Mesenchymal stem cell (in vitro differentiated cells and primary cell): ENCODE data around the gene MACROD1.

Experiments
- DNase-seq: peaks from one replicate; pipeline ENCODE4 v3.0.0-alpha.2; 2013
- H2AFZ ChIP-seq: one replicate; pipeline ENCODE4 v1.6.1; 2013; ENCODE audit warnings: low read depth, mild to moderate bottlenecking, control low read depth, inconsistent platforms, low read length, moderate library complexity
- H2AK5ac ChIP-seq: 2 replicates; pipeline ENCODE4 v1.6.1; 2013; ENCODE audit warnings: low read length, moderate library complexity, mild to moderate bottlenecking, inconsistent platforms; ENCODE audit not compliant: severe bottlenecking
- H2BK120ac ChIP-seq: one replicate; pipeline ENCODE4 v1.6.1; 2013; ENCODE audit warnings: low read depth, mild to moderate bottlenecking, inconsistent platforms, low read length, moderate library complexity
- H2BK12ac ChIP-seq, 2 experiments: one replicate each; pipeline ENCODE4 v1.6.1; 2013; ENCODE audit warnings: inconsistent platforms in 2 of 2, low read length in 2 of 2, mild to moderate bottlenecking in 2 of 2, moderate library complexity in 2 of 2, control low read depth in 1 of 2
- H2BK15ac ChIP-seq: one replicate; pipeline ENCODE4 v1.6.1; 2013; ENCODE audit warnings: mild to moderate bottlenecking, low read depth, inconsistent platforms; ENCODE audit not compliant: poor library complexity, severe bottlenecking
- H2BK5ac ChIP-seq: 2 replicates; pipeline ENCODE4 v1.6.1; 2013; ENCODE audit warnings: low read depth, mild to moderate bottlenecking, low read length, control low read depth, inconsistent platforms; ENCODE audit not compliant: poor library complexity, severe bottlenecking
- H3K14ac ChIP-seq, 2 experiments: one replicate each; pipeline ENCODE4 v1.6.1; 2013; ENCODE audit warnings: inconsistent platforms in 2 of 2, low read length in 2 of 2, control low read depth in 1 of 2, mild to moderate bottlenecking in 1 of 2, moderate library complexity in 1 of 2
- H3K18ac ChIP-seq, 2 experiments: one replicate each; pipeline ENCODE4 v1.6.1; 2013; ENCODE audit warnings: inconsistent platforms in 2 of 2, low read length in 2 of 2, control low read depth in 1 of 2, low read depth in 1 of 2, mild to moderate bottlenecking in 1 of 2
- H3K23ac ChIP-seq, 2 experiments: one replicate each; pipeline ENCODE4 v1.6.1; 2013; ENCODE audit warnings: inconsistent platforms in 2 of 2, low read length in 2 of 2, mild to moderate bottlenecking in 2 of 2, moderate library complexity in 2 of 2, control low read depth in 1 of 2
- H3K27ac ChIP-seq: 2 replicates; pipeline ENCODE4 v1.5.1; 2013; ENCODE audit warnings: mild to moderate bottlenecking, moderate library complexity, low read length, control low read depth, inconsistent platforms; ENCODE audit not compliant: poor library complexity, severe bottlenecking
- H3K27me3 ChIP-seq, 2 experiments: 2 replicates each; pipeline versions ENCODE4 v1.6.1 to v1.7.0; 2013; ENCODE audit warnings: low read length in 2 of 2, mild to moderate bottlenecking in 2 of 2, moderate library complexity in 2 of 2, control low read depth in 1 of 2, inconsistent platforms in 1 of 2; ENCODE audit not compliant: control insufficient read depth in 1 of 2, insufficient read depth in 1 of 2
- H3K36me3 ChIP-seq, 2 experiments: 2 replicates each; pipeline versions ENCODE4 v1.6.1 to v1.7.0; 2013; ENCODE audit warnings: low read length in 2 of 2, control low read depth in 1 of 2, inconsistent platforms in 1 of 2, low read depth in 1 of 2, mild to moderate bottlenecking in 1 of 2; ENCODE audit not compliant: insufficient read depth in 2 of 2, control insufficient read depth in 1 of 2
- H3K4ac ChIP-seq, 2 experiments: one replicate each; pipeline ENCODE4 v1.6.1; 2013; ENCODE audit warnings: inconsistent platforms in 2 of 2, low read length in 2 of 2, mild to moderate bottlenecking in 2 of 2, moderate library complexity in 2 of 2, control low read depth in 1 of 2, low read depth in 1 of 2
- H3K4me1 ChIP-seq: 2 replicates; pipeline ENCODE4 v1.6.1; 2013; ENCODE audit warnings: low read depth, low read length, control low read depth; ENCODE audit not compliant: control insufficient read depth, insufficient read depth
- H3K4me2 ChIP-seq: 2 replicates; pipeline ENCODE4 v1.6.1; 2013; ENCODE audit warnings: low read length, mild to moderate bottlenecking, inconsistent platforms; ENCODE audit not compliant: poor library complexity, severe bottlenecking
- H3K4me3 ChIP-seq, 2 experiments: 2 replicates each; pipeline versions ENCODE4 v1.5.1 to v1.7.0; 2013; ENCODE audit warnings: low read length in 2 of 2, mild to moderate bottlenecking in 2 of 2, control low read depth in 1 of 2, low read depth in 1 of 2; ENCODE audit not compliant: insufficient read depth in 1 of 2
- H3K79me1 ChIP-seq: replicated peaks from 2 replicates; pipeline ENCODE4 v1.6.1; 2013; ENCODE audit warnings: mild to moderate bottlenecking, control low read depth, low read length, inconsistent platforms; ENCODE audit not compliant: poor library complexity, severe bottlenecking
- H3K9ac ChIP-seq: 2 replicates; pipeline ENCODE4 v1.7.0; 2013; ENCODE audit warnings: mild to moderate bottlenecking, low read length, moderate library complexity
- H3K9me3 ChIP-seq: 2 replicates; pipeline ENCODE4 v1.7.0; 2013; ENCODE audit warnings: mild to moderate bottlenecking, low read length; ENCODE audit not compliant: control insufficient read depth
- H4K8ac ChIP-seq: one replicate; pipeline ENCODE4 v1.6.1; 2013; ENCODE audit warnings: inconsistent platforms, mild to moderate bottlenecking, low read length, moderate library complexity
- H4K91ac ChIP-seq: one replicate; pipeline ENCODE4 v1.6.1; 2013; ENCODE audit warnings: mild to moderate bottlenecking, low read length, inconsistent platforms
- WGBS: methylation state at CpG from one replicate; pipeline ENCODE4 v1.1.7; 2013; ENCODE audit warnings: mixed read lengths; 5-methylcytosine and 5-hydroxymethylcytosine counted together

MACROD1 gene

DNA sequence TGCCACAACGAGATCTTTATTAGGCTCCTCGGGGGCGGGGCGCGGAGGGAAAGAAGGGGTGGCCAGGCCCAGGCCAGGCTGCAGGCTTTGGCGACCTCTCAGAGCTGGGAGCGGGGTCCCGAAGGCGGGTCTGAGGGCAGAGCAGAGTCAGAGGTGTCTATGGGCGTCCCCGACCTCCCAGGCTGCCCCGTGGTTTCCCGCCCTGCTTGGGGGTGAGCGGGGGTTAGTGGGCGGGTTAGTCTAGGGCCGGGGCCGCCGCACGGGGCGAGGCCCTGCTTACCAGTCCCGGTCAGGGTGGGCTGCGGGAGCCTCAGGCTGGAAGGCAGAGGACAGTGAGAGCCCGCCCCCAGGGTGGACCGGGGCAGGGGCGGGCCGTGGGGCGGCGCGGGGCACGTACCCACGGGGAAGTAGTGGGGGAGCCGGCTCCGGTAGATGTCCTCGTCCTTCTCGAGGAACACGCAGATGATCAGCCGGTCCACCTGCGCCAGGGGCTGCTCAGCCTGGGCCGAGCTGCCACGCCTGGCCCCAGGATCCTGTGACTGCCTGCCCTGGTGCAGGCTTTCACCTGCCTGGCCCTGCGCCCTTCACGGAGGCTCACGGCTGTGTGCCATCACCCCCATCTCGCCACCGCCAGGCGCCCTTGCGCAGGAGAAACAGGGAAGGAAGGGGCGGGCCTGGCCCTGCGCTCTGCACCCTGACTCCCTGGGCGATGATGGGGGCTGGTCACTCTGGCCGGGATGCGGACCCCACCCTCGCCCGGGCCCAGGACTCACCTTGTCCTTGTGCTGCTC lies 167.2 kb downstream of the MACROD1 start:
- Histone ChIP-seq H3K23ac (peak overlapping the region in 1 of 2 experiments; percentile 41), H2BK15ac (peak overlapping the region; percentile 23), H3K4me2 (peak overlapping the region; percentile 53), H3K27me3 (peaks cover 0 to 9% of the 10 kb centered on the region in 2 experiments), H3K4me1 (peaks cover 51% of the 10 kb centered on the region), H2BK120ac (no peak overlapping the region), H3K14ac (peak overlapping the region in 1 of 2 experiments; percentile 11), H3K36me3 (peaks cover 42 to 58% of the 10 kb centered on the region in 2 experiments), H2BK12ac (no peak overlapping the region), H2BK5ac (no peak overlapping the region), H2AFZ (no peak overlapping the region), H3K27ac (no peak overlapping the region), H4K91ac (peak overlapping the region; percentile 72), H3K4ac (no peak overlapping the region), H3K9me3 (no peaks in the 10 kb centered on the region), H3K79me1 (peaks cover 23% of the 10 kb centered on the region), H3K18ac (peak overlapping the region in 1 of 2 experiments; percentile 40), H4K8ac (peak overlapping the region; percentile 75), H3K4me3 (peak overlapping the region in 1 of 2 experiments; percentile 29), H2AK5ac (peak overlapping the region; percentile 34), H3K9ac (no peak overlapping the region)
- DNase-seq: no peak
- 54% methylated on average over 44 of the region's 54 CpGs for whole genome bisulfite sequencing

DNA sequence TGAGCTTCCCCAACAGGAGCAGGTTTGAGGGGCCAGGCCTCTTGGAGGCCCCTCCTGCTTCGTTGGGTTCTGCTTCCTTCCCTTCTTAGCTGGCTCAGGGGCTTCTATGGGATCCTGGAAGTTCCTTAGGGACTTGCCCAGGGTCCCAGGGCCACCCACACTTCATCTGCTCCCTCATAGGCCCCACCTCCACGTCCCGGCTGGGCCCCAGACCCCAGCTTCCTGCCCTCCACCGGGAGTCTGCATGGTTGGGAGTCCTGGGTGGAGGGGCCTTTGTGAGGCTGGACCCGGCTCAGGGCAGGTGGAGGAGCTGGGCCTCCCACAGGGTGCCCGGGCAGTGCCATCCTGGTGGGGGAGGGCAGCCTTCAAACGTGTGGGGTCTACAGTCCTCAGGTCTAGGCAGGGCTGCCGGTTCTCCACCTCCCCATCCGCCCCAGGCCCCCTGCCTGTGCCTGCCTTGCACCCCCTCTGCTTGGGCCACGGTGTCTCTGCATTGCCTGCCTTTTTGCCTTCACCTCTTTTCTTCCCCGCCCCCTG lies 168.0 kb downstream of the MACROD1 start:
- Histone ChIP-seq H3K18ac (no peak overlapping the region), H3K4me2 (no peak overlapping the region), H2AK5ac (no peak overlapping the region), H3K4me1 (peaks cover 51% of the 10 kb centered on the region), H3K9ac (no peak overlapping the region), H3K27me3 (peaks cover 0 to 9% of the 10 kb centered on the region in 2 experiments), H3K23ac (no peak overlapping the region), H2BK120ac (no peak overlapping the region), H3K4me3 (no peak overlapping the region), H2BK15ac (no peak overlapping the region), H3K14ac (no peak overlapping the region), H2BK12ac (no peak overlapping the region), H3K36me3 (peaks cover 48 to 65% of the 10 kb centered on the region in 2 experiments), H4K8ac (no peak overlapping the region), H2AFZ (no peak overlapping the region), H3K27ac (no peak overlapping the region), H4K91ac (peak overlapping the region; percentile 72), H3K4ac (no peak overlapping the region), H3K79me1 (peaks cover 26% of the 10 kb centered on the region), H2BK5ac (no peak overlapping the region), H3K9me3 (no peaks in the 10 kb centered on the region)
- WGBS: 82% methylated on average over 9 of the region's 11 CpGs
- DNase-seq: no peak

DNA sequence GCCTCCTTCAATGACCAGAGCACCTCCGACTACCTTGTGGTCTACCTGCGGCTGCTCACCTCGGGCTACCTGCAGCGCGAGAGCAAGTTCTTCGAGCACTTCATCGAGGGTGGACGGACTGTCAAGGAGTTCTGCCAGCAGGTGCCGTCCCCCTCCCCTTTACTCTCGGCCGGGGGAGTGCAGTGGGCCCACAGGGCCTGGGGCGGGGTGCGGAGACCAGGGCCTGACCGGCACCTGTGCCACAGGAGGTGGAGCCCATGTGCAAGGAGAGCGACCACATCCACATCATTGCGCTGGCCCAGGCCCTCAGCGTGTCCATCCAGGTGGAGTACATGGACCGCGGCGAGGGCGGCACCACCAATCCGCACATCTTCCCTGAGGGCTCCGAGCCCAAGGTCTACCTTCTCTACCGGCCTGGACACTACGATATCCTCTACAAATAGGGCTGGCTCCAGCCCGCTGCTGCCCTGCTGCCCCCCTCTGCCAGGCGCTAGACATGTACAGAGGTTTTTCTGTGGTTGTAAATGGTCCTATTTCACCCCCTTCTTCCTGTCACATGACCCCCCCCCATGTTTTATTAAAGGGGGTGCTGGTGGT lies 168.7 kb downstream of the MACROD1 start:
- no peak overlapping the region for H4K8ac ChIP-seq
- H3K4ac ChIP-seq: no peak overlapping the region
- no peak overlapping the region for H3K23ac ChIP-seq
- H3K14ac ChIP-seq: no peak overlapping the region
- no peak overlapping the region for H2AK5ac ChIP-seq
- no peak for DNase-seq
- peaks cover 45% of the 10 kb centered on the region for H3K4me1 ChIP-seq
- H3K79me1 ChIP-seq: peaks cover 27% of the 10 kb centered on the region
- 98% methylated on average over 24 of the region's 27 CpGs for WGBS
- H3K27me3 ChIP-seq: peaks cover 0 to 9% of the 10 kb centered on the region in 2 experiments
- H3K36me3 ChIP-seq: peaks cover 49 to 71% of the 10 kb centered on the region in 2 experiments
- no peak overlapping the region for H3K18ac ChIP-seq
- no peak overlapping the region for H3K9ac ChIP-seq
- H2BK5ac ChIP-seq: no peak overlapping the region
- H3K9me3 ChIP-seq: no peaks in the 10 kb centered on the region
- no peak overlapping the region for H2BK15ac ChIP-seq
- H3K27ac ChIP-seq: no peak overlapping the region
- no peak overlapping the region for H2BK12ac ChIP-seq
- no peak overlapping the region for H3K4me2 ChIP-seq
- no peak overlapping the region for H2BK120ac ChIP-seq
- H4K91ac ChIP-seq: no peak overlapping the region
- H3K4me3 ChIP-seq: no peak overlapping the region
- no peak overlapping the region for H2AFZ ChIP-seq

DNA sequence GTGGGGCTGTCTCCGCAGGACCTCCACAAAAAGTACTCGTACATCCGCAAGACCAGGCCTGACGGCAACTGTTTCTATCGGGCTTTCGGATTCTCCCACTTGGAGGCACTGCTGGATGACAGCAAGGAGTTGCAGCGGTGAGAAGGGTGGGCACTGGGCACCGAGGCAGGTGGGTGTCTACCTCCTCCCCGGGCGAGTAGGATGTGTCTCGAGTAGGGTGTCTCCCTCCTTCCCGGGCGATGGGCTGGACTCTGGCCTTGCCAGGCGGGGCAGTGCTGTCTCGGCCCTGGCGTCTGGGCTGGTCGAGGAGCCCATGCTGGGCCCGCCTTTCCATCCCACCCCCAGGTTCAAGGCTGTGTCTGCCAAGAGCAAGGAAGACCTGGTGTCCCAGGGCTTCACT lies 169.4 kb downstream of the MACROD1 start:
- Histone ChIP-seq H3K27ac (no peak overlapping the region), H3K36me3 (peaks cover 52 to 77% of the 10 kb centered on the region in 2 experiments), H2BK5ac (no peak overlapping the region), H3K4me3 (no peak overlapping the region), H3K79me1 (peaks cover 31% of the 10 kb centered on the region), H4K91ac (no peak overlapping the region), H3K4me1 (peaks cover 40% of the 10 kb centered on the region), H3K18ac (no peak overlapping the region), H3K14ac (no peak overlapping the region), H2BK120ac (no peak overlapping the region), H3K23ac (no peak overlapping the region), H2BK12ac (no peak overlapping the region), H4K8ac (no peak overlapping the region), H2BK15ac (no peak overlapping the region), H3K9ac (no peak overlapping the region), H2AFZ (no peak overlapping the region), H3K4me2 (no peak overlapping the region), H3K4ac (no peak overlapping the region), H3K27me3 (peaks cover 0 to 8% of the 10 kb centered on the region in 2 experiments), H2AK5ac (no peak overlapping the region), H3K9me3 (no peaks in the 10 kb centered on the region)
- DNase-seq: no peak
- 96% methylated on average over 18 of the region's 18 CpGs for WGBS
